Measurements from ENCODE around the gene ZHX3.

- TF ChIP-seq CTCF (IDR thresholded peaks at IDR 0.05) (no peak), POLR2AphosphoS5 (IDR thresholded peaks at IDR 0.05) (no peak), EP300 (IDR thresholded peaks at IDR 0.05) (no peak)
These were observed 162.9 kb downstream of the ZHX3 start for GRCh38 chr20:41154436-41155176.

Data from suprapubic skin (tissue), 4 donors.